Uterus (tissue), 2 donors: Measurements from ENCODE around the gene TP53I11.

Experiments
- POLR2A ChIP-seq, 2 donors: fragments of 450-650 bp; IDR thresholded peaks; one replicate each; pipeline ENCODE4 v1.6.1; 2016; ENCODE audit warnings: antibody characterized with exemption in 2 of 2, mild to moderate bottlenecking in 1 of 2, moderate library complexity in 1 of 2
- TF ChIP-seq, protein P1 (sequence below), 4 experiments: fragments of 200-600 bp in 2 of 4; fragments of 450-650 bp in 2 of 4; sonication (generic) in 2 of 4; IDR thresholded peaks; one replicate each; pipeline ENCODE4 v1.5.1; 2016 to 2019; ENCODE audit warnings: antibody characterized with exemption in 4 of 4, mild to moderate bottlenecking in 2 of 4, moderate library complexity in 1 of 4

DNA sequence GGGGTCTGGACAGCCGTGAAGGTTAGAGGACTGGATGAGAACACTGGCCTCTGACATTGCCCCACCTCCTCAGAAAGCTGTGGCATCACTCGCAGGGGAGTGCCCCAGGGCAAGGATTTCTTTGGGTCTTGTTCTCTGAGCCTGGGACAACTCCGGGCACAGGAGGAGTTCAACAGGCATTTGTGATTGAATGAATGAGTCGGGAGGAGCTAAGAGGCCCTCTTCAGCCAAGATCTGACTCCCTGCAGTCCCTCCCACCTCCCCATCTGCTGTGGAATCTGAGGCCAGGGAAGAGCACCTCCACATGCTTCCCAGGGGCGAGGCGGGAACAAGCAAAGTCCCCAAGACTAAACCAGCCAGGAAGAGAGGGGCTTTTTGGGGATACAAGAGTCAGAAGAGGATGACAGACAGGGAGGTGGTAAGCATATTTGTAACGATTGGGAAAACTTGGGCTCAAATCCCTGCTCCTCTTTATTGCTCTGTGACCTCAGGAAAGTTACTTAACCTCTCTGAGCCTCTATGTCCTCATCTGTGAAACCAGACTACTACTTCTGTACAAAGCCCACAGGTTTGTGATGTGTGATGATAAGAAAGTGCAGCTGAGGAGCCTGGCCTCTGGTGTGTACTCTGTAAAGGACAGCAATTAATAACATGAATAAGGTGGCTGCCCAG lies 6.4 kb downstream of the TP53I11 start:
- TF ChIP-seq, protein P1, sequence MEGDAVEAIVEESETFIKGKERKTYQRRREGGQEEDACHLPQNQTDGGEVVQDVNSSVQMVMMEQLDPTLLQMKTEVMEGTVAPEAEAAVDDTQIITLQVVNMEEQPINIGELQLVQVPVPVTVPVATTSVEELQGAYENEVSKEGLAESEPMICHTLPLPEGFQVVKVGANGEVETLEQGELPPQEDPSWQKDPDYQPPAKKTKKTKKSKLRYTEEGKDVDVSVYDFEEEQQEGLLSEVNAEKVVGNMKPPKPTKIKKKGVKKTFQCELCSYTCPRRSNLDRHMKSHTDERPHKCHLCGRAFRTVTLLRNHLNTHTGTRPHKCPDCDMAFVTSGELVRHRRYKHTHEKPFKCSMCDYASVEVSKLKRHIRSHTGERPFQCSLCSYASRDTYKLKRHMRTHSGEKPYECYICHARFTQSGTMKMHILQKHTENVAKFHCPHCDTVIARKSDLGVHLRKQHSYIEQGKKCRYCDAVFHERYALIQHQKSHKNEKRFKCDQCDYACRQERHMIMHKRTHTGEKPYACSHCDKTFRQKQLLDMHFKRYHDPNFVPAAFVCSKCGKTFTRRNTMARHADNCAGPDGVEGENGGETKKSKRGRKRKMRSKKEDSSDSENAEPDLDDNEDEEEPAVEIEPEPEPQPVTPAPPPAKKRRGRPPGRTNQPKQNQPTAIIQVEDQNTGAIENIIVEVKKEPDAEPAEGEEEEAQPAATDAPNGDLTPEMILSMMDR (IDR thresholded peaks at IDR 0.05): no peak
- TF ChIP-seq POLR2A (IDR thresholded peaks at IDR 0.05): no peak
